HG02943 (cell line): ENCODE data around the gene PHETA1.
"Not testable (repeated sequence)": the region's sequence is repeated elsewhere in the genome, so short reads cannot be mapped to it uniquely, and the experiment has no call there.

Source experiments
- ATAC-seq: cut with Tn5 transposase; IDR thresholded peaks from one replicate; pipeline ENCODE4 v1.9.1; 2021; ENCODE audit warnings: mild to moderate bottlenecking, low read depth, moderate library complexity; ENCODE audit not compliant: unreplicated experiment

PHETA1 gene

DNA sequence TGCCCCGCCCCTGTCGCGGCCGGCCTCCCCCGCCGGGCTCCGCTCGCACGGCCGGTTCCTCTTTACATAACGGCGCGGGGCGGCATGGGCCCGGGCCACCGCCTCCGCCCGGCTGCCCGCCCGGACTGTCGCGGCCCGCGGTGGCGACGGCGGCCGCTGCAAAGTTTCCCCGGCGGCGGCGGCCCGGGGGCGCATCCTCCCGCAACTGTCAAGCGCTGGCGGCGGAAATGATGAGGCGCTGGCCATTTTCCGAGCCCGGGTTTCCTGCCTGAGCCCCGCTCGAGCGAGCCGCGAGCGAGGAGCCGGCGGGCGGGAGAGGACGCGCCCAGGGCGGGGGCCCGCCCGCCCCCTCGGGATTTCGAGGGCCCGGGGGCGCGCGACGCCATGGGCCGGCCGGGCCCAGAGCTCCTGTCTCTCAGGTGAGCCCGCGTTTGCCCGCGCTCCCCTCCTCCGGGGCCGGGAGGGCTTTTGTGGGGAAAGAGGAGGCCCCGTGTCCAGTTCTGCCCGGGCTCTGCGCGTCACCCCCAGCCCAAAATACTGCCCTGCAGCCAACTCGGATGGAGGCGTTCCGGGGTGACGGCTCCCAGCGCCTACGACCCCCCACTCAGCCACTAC is 37.1 kb upstream of the PHETA1 start, which contains the start of gene SH2B3:
SH2B3 (plus strand) TSS at position 65 of the 615 bp plus-strand sequence. CDS start 12,223 bp downstream, outside the sequence.
- ATAC-seq, result peak; percentile 2

DNA sequence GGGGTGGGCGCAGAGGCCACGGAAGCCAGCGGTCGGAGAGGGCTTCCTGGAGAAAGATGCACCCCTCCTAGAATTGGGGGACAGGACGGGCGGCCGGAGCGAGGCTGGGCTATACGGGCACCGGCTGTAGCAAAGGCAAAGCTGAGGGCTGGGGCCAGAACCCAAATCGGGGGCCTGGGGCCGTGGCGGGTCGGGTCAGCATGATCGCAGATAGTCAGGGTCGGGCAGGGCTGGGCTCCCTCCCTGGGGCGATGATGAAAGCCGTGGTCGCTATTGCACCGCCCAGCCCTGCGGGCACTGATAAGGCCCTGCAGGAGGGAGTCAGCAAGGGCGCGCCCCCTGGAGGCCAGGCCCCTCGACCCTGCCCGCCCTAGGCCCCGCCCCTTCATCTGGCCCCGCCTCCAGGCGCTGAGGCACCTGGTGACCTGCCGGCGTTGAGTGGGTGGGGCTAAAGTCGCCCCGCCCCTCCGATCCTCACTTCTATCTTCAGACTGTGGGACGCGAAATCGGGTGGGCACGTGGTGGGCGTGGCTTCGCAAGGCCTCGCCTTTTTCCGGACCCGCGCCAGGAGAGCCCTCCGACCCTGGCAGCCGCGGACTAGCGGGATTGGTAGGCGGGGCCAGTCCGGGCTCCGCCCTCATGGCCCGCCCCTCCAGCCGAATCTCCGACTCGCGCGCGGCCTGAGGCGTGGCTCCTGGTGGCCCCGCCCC is 36.4 kb upstream of the PHETA1 start:
- ATAC-seq, result peak; percentile 53

DNA sequence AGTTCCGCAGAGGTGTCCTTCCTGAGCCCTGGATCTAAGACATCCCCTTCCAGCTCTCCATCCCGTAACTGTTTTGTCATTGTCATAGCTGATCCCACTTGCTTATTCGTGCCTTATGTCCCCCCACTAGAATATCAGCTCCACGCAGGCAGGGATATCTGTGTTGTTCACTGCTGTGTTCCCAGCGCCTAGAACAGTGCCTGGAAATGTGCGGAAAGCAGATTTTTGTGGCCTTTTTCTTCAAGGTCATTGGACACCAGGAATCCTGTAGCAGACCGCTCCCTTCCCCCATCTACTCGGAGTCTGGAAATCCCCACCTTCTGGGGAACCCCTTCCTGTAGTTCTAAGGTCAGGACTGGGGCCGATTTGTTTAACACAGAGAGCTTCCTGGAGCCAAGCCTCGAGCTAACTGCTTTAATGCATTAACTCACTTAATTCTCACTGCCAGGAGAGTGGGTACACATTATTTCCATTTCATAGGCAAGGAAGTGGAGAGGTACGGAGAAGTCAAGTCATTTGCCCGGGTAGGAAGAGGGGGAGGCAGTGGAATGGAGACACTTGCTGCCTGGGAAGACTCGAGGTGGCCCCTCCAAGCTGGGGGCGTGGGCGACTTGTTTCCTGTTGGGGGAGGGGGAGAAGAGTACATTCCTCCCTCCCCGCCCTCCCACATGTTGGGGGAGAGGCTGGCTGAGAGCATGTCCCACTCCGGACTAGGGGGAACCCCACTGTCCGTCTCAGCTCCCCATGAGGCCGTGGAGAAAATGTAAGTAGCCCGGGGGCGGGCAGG is 35.7 kb upstream of the PHETA1 start:
- no peak for ATAC-seq

DNA sequence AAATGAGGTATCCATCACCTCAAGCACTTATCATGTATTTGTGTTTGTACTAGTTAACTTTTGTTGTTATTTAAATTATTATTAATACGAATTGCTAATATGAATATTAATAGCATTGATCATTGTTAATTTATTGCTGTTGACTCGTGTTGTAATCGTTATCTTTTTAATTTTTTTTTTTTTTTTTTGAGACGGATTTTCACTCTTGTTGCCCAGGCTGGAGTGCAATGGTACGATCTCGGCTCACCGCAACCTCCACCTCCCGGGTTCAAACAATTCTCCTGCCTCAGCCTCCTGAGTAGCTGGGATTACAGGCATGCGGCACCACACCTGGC is 33.6 kb upstream of the PHETA1 start:
- not testable (repeated sequence) for ATAC-seq

DNA sequence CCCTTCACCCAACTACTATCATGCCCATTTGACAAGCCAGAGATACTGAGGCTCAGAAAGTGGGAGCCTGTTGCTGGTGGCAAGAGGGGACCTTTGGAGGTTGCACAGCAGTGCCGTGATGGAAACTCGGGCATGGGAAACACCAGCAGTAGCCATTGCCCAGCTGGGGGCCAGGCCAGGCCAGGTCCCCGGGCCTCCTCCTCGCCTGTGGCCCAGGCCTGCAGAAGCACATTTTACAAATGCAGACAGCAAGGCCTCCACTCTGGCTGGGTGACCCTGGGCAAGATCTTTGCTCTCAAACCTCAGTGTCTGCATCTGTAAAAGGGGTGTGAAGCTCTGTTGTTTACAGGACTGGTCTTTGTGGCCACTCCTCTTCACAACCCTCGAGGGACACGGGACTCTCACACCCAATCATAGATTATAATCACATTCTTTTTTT is 32.3 kb upstream of the PHETA1 start:
- ATAC-seq, result no peak

DNA sequence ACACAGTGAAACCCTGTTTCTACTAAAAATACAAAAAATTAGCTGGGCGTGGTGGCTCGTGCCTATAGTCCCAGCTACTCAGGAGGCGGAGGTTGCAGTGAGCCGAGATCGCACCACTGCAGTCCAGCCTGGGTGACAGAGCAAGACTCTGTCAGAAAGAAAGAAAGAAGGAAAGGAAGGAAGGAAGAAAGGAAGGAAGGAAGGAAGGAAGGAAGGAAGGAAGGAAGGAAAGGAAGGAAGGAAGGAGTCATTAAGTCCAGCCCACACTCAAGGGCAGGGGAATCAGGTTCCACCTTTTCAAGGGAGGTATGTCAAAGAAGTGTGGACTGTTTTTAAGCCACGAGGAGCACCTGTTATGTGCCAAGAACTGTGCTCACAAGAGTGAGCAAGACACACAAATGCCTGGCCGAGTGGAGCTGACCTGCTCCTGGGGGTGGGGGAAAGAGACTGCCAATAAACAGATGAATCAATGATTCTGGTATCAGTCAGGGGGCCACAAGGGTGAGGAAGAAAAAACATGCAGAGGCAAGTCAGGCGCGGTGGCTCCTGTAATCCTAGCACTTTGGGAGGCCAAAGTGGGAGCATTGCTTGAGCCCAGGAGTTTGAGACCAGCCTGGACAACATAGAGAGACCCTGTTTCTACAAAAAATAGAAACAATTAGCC is 31.0 kb upstream of the PHETA1 start:
- ATAC-seq, result not testable (repeated sequence)

DNA sequence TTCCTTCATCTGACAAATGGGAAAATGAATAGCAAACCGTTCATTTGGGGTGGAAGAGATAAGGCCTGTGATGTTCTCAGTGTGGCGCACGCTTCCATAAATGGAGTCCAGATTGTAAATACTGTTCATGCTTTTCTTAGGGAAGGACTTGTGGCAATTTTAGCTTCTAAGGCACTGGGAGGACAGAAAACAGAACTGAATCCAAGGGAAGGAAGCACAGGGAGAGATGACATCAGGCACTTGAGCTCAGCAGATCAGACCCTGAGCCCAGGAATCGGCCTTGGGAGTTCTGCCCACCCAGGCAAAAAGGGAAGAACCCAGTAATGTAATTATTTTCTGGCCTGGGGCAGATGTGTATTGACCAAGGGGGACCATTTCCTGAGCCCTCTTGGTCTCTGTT is 29.6 kb upstream of the PHETA1 start:
- no peak for ATAC-seq

DNA sequence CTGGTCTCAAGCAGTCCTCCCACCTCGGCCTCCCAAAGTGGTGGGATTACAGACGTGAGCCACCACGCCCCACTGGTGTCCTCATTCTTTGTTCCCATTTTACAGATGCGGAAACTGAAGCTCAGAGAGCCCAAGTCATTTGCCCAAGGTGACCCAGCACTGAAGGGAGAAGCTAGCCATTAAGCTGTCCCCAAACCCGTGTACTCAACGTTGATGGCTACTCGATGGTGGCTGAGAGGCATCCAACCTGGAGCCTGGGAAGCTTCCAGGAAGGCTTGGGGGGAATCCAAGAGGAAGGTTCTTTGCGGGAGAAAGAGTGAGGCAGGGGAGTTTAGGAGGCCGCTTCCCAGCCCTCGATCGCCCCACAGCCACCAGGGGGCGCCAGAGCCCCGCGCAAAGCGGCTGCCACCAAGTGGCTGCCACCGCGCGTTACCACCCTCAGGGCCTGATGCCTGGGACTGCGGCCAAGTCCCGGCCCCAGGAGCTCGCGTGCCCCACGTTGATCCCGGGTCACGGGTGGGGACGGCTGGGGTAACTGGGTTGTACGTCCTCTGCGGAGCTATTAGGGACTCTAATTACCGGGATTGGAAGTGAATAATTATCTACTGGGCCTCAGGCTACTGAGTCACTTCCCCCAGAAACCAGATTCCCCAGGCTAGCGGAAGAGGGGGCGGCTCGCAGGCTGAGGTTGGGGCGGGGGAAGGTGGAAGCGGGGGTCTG is 28.0 kb upstream of the PHETA1 start:
- ATAC-seq, result no peak

DNA sequence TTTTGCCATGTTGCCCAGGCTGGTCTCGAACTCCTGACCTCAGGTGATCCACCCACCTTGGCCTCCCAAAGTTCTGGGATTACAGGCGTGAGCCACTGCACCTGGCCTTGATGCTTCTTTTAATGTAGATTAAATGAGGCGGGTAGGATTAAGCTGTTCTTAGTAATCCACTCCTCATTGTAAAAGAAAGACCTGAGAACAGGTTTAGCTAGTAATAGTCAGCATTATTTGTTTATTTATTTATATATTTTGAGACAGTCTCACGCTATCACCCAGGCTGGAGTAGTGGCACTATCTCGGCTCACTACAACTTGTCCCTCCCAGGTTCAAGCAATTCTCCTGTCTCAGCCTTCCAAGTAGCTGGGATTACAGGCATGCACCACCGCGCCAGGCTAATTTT is 27.4 kb upstream of the PHETA1 start:
- ATAC-seq, result not testable (repeated sequence)

DNA sequence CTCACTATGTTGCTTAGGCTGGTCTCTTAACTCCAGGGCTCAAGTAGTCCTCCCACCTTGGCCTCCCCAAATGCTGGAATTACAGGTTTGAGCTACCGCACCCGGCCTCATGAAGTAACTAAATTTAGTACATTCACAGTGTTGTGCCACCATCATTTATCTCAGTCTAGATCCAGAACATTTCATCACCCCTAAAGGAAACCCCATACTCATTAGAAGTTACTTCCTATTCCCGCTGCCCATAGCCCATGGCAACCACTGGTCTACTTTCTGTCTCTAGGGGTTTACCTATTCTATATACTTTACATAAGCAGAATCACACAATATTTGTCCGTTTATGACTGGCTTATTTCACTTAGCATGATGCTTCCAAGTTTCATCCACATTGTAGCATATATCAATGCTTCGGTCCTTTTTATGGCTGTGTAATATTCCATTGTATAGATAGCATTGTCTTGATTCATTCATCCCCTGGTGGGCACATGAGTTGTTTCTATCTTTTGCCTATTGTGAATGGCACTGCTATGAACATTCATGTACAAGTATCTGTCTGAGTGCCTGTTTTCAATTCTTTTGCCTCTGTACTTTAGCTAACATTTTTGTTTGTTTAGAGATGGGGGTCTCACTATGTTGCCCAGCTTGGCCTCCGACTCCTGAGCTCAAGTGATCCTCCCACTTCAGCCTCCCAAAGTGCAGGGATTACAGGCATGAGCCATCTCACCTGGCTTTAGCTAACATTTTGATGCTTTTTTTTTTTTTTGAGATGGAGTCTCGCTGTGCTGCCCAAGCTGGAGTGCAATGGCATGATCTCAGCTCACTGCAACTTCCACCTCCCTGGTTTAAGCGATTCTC is 26.7 kb upstream of the PHETA1 start:
- no peak for ATAC-seq

DNA sequence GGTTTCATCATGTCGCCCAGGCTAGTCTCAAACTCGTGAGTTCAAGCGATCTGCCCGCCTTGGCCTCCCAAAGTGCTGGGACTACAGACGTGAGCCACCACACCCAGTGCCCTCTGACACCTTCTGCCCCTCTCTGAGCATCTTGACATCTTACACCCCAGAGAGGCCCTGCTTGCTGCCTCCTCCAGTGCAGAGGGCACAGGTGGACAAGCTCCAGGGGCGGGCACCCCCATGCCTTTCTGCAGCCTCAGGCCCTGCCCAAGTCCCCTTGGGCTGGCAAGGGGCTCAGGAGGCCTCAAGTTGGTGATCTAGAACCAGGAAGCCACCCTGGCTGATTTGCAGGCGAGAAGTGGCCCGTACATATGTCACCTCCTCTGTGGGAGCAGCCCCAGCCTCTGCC is 25.6 kb upstream of the PHETA1 start:
- ATAC-seq, result no peak

DNA sequence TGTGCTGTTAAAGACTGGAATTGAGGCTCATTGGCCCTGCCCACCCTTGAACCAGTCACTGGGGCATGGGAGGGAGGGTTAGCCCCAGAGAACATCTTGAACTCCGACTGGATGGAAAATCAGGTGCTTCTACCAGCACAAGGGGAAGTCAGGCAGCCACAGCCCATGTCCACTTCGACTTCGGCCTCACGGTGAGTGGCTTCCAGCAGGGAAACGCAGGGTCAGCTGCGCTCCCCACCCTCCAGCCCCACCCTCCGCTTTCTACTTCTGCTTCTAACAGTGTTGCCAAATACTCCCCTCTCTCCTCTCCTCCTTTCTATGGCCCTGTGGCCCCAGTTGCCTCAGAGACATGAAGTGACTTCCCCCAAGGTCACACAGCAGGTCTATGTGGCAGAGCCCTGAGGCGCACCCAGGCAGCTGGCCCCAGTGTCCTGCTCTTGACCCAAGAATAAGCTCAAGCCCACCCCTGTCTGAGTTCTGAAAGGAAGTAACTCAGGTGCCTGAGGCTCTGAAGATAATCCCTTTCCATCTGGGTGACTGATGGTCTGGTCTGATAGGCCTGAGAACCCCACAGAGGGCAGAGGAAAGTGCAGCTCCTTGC is 24.9 kb upstream of the PHETA1 start:
- no peak for ATAC-seq

DNA sequence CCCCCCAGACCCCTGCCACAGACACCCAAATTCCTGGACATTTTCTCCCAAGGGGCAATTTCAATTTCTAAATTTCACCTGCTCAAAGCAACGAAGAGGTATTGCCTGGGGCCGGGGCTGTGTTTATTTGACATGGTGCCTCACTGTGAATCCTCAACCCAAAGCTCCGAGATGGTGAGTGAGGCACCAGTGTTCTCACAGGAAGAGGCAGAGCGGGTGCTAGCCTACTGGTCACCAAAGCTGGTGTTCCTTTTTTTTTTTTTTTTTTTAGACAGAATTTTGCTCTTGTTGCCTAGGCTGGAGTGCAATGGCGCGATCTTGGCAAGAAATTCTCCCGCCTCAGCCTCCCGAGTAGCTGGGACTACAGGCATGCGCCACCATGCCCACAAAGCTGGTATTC is 22.0 kb upstream of the PHETA1 start:
- no peak for ATAC-seq

DNA sequence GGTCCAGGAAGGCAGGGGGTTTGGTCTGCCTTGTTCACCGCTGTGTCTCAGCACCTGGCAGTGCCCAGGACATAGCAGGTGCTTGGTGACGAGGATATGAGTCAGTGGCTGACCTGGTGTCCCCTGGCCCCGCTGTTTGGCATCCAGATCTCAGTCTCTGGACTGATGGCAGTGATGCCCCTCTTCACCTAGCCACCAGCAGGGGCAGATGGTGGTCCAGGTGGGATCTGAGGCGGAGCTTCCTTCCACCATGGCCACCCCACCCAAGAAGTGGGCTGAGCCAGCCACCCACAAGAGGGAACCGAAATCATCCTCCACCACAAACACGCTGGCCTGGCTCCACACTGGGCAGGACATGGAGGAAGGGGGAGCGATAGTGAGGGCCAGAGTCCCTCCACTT is 20.7 kb upstream of the PHETA1 start:
- ATAC-seq, result no peak

DNA sequence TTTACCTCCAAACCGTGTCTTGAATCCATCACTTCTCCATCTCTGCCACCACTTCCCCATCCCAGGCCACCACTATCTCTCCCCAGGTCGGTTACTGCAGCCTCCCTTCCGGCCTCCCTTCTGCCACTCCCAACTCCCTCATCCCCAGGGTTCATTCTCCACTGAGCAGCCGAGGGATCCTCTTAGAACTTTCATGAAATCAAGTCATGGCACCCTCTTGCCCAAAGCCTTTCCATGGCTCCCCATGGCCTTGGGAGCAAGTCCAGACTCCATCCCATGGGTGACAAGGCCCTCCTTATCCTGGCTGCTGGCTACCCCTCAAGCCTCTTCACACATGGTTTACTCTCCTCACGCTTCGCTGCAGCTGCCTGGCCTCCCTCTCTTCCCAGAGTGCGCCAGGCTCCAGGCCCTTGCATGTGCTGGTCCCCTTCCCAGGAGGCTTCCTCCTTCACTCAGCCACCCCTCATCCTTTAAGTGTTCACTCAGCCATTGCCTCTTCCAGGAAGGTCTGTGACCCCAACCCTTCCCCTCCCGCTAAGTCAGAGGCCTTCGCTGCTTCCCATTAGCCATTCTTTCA is 18.9 kb upstream of the PHETA1 start:
- no peak for ATAC-seq

DNA sequence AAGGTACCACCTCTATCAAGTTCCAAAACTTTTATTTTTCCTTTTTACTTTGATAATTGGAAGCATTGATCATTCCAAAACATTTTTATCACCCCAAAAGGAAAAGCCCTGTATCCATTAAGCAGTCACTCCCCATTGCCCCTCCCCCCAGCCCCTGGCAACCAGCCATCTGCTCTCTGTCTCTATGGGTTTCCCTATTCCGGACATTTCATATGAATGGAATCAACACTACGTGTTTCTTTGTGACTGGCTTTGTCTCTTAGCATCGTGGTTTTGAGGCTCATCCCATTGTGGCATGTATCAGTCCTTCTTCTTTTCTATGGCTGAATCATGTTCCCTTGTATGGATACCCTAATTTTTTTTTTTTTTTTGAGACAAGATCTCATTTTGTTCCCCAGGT is 18.0 kb upstream of the PHETA1 start:
- no peak for ATAC-seq

DNA sequence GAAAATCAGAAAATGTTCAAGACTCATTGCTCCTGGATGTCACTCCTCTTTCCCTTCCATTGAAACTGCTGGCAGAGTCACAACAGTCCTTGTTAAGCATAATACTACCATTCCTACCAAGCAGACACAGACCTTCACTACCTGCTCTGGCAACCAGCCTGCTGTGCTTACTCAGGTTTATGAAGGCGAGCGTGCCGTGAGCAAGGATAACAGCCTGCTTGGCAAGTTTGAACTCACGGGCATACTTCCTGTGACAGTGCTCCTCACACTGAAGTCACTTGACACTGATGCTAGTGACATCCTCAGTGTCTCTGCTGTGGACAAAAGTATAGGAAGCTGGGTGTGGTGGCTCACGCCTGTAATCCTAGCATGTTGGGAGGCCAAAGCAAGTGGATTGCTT is 15.7 kb upstream of the PHETA1 start:
- no peak for ATAC-seq

DNA sequence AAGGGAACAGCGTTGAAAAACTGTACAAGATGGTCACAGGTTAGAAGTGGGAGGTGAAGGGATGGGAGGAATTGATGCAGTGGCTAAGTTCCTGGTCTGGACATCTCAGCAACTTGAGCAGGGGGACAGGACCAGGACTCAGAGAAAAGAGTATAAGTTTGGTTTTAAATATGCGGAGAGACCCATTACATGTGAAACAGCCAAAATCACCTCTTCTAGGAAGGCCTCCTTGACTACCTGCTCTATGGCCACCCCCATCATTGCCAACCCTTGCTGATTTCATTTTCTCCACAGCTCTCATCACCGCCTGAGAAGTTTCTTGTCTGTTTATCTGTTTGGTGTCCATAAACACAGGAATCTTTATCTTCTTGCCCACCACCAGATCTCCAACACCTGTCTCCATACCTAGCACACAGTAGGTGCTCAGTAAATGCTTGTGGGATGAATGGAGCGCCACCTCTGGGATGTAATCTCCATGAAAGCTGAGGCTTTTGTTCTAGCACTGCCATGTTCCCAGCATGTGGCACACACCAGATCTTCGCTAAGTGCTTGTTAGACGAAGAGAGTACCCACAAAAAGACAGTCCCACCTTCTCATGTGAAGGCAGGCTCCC is 11.2 kb upstream of the PHETA1 start:
- ATAC-seq, result no peak
